ENCODE measurements around the gene TAB3. TPM values are rescaled to one million over a fixed set of nuclear protein-coding genes. Genes with fewer than 3 reads are reported as not detected.

The TAB3 gene
- total RNA-seq, 1 experiment from 2014 or later, result 13.5 TPM

- Histone ChIP-seq H2AK5ac (ENCODE audit: insufficient read length, low read length) (no peak overlapping the region), H3K4me1 (ENCODE audit: insufficient read depth, low read length) (no peaks in the 10 kb centered on the region), H2BK12ac (ENCODE audit: insufficient read length, low read depth, low read length) (no peak overlapping the region), H4K5ac (ENCODE audit: insufficient read length, low read depth, low read length) (no peak overlapping the region), H2BK5ac (ENCODE audit: insufficient read length, low read length) (no peak overlapping the region), H3K4ac (ENCODE audit: low read depth, low read length) (no peak overlapping the region), H2BK15ac (ENCODE audit: low read depth, low read length) (no peak overlapping the region), H3K4me2 (ENCODE audit: insufficient read depth, insufficient read length, low read length) (no peak overlapping the region), H2BK20ac (ENCODE audit: low read depth, low read length, poor library complexity, severe bottlenecking) (no peak overlapping the region), H4K20me1 (ENCODE audit: control insufficient read depth, insufficient read depth, insufficient read length) (no peaks in the 10 kb centered on the region), H3K27ac (ENCODE audit: insufficient read length, low read depth, low read length) (no peak overlapping the region), H3K23me2 (ENCODE audit: insufficient read length, low read depth, low read length, poor library complexity, severe bottlenecking) (no peaks in the 10 kb centered on the region), H4K91ac (ENCODE audit: insufficient read length, low read depth, low read length) (no peak overlapping the region), H3K56ac (ENCODE audit: insufficient read length, low read depth, low read length) (no peak overlapping the region), H3K79me2 (ENCODE audit: insufficient read depth, low read length) (no peaks in the 10 kb centered on the region; the same call in 1 of the 2 replicates), H4K8ac (replicated peaks; ENCODE audit: insufficient read length, low read depth, low read length) (no peak overlapping the region), H3K23ac (ENCODE audit: insufficient read length, low read depth, low read length) (no peak overlapping the region), H2AFZ (ENCODE audit: low read length) (no peak overlapping the region), H2BK120ac (ENCODE audit: low read depth, low read length, poor library complexity, severe bottlenecking) (no peak overlapping the region), H3K79me1 (ENCODE audit: insufficient read depth, low read depth, low read length, poor library complexity, severe bottlenecking) (no peaks in the 10 kb centered on the region), H3K9me3 (ENCODE audit: control insufficient read depth, low read depth, low read length) (no peaks in the 10 kb centered on the region), H3K14ac (ENCODE audit: insufficient read depth, low read length) (no peak overlapping the region), H3K27me3 (ENCODE audit: insufficient read depth, low read length) (no peaks in the 10 kb centered on the region), H3T11ph (ENCODE audit: low read length) (no peak overlapping the region), H3K9ac (ENCODE audit: extremely low read depth, insufficient read length, low read length) (no peak overlapping the region), H3K18ac (ENCODE audit: insufficient read length, low read depth, low read length) (no peak overlapping the region)
- WGBS (ENCODE audit: extremely low coverage, insufficient read length, low lambda C conversion rate), result no CpG with 5 or more reads among the region's 2 CpGs
- H3K27me3 Mint-ChIP-seq (ENCODE audit: low read depth), result no peaks in the 10 kb centered on the region
- no peak overlapping the region for H3K4me3 Mint-ChIP-seq
- no peak for DNase-seq
- no peak overlapping the region for H3K27ac Mint-ChIP-seq
- TF ChIP-seq CTCF (conservative IDR thresholded peaks at IDR 0.05), result no peak
- peaks cover 0 to 8% (median 0%) of the 10 kb centered on the region in 3 experiments; a peak in 2 of 7 replicates for H3K36me3 Mint-ChIP-seq (ENCODE audit: insufficient read depth in 1 of 3, low read depth in 3 of 3)
- H3K4me1 Mint-ChIP-seq, result peaks cover 3 to 5% of the 10 kb centered on the region in 2 experiments; a peak in 3 of 4 replicates
- H3K9me3 Mint-ChIP-seq, result peaks cover 48 to 49% of the 10 kb centered on the region in 2 experiments
These were observed 5.9 kb downstream of the TAB3 start for GRCh38 chrX:30883138-30883537.

All from H9 (cell line).